ENCODE measurements around the gene LEAP2.
"Not testable (repeated sequence)": the region's sequence is repeated elsewhere in the genome, so short reads cannot be mapped to it uniquely, and the experiment has no call there.

Gene LEAP2

GRCh38 chr5:132841305-132841704 is 32.2 kb upstream of the LEAP2 start:
- peak; percentile 57 for DNase-seq

GRCh38 chr5:132848270-132848669 is 25.2 kb upstream of the LEAP2 start:
- no peak for DNase-seq

- no peak for DNase-seq
Observed at GRCh38 chr5:132849347-132849746, 24.1 kb upstream of the LEAP2 start.

GRCh38 chr5:132850066-132850465 is 23.4 kb upstream of the LEAP2 start:
- no peak for DNase-seq

GRCh38 chr5:132853323-132853722 is 20.1 kb upstream of the LEAP2 start:
- DNase-seq: no peak

- DNase-seq: no peak
Observed at GRCh38 chr5:132853790-132854189, 19.7 kb upstream of the LEAP2 start.

GRCh38 chr5:132854301-132854700 is 19.2 kb upstream of the LEAP2 start:
- DNase-seq: no peak

- DNase-seq: not testable (repeated sequence)
Observed at GRCh38 chr5:132854992-132855391, 18.5 kb upstream of the LEAP2 start.

GRCh38 chr5:132856011-132856410 is 17.5 kb upstream of the LEAP2 start:
- no peak for DNase-seq

- no peak for DNase-seq
Observed at GRCh38 chr5:132859889-132860437, 13.5 kb upstream of the LEAP2 start.

- no peak for DNase-seq
Observed at GRCh38 chr5:132860742-132861141, 12.7 kb upstream of the LEAP2 start.

- DNase-seq: no peak
Observed at GRCh38 chr5:132865668-132866341, 7.7 kb upstream of the LEAP2 start.

- DNase-seq: peak; percentile 99
Observed at GRCh38 chr5:132866342-132867045, 7.0 kb upstream of the LEAP2 start, which contains the start of the genes GDF9 and UQCRQ. TSS of gene GDF9 (minus strand) at chr5:132866469. CDS start at chr5:132864533, 1,936 bp downstream. TSS of gene UQCRQ (plus strand) at chr5:132866642. CDS start at chr5:132866882, 240 bp downstream.

- DNase-seq: no peak
Observed at GRCh38 chr5:132867046-132867451, 6.4 kb upstream of the LEAP2 start.

GRCh38 chr5:132868754-132869153 is 4.7 kb upstream of the LEAP2 start:
- DNase-seq: no peak

GRCh38 chr5:132870801-132871200 is 2.7 kb upstream of the LEAP2 start:
- no peak for DNase-seq

- DNase-seq: no peak
Observed at GRCh38 chr5:132871459-132872284, 1.8 kb upstream of the LEAP2 start.

GRCh38 chr5:132872788-132873118 is 715 bp upstream of the LEAP2 start:
- no peak for DNase-seq

- DNase-seq: no peak
Observed at GRCh38 chr5:132873930-132874271, 433 bp downstream of the LEAP2 start.

- no peak for DNase-seq
Observed at GRCh38 chr5:132876020-132876759, 2.7 kb downstream of the LEAP2 start.

GRCh38 chr5:132877466-132877865 is 4.0 kb downstream of the LEAP2 start:
- no peak for DNase-seq

- DNase-seq: no peak
Observed at GRCh38 chr5:132877938-132878337, 4.5 kb downstream of the LEAP2 start.

Data from suppressor macrophage treated with lipopolysaccharide for 4 hours (primary cell).